Activated CD8-positive, alpha-beta T cell treated with anti-CD3 and anti-CD28 coated beads, Interleukin-2, amount 10 ng/mL, durations not matched to agents 7 days and 5 days (primary cell): ENCODE measurements around the gene IMPA2. TPM values are rescaled to one million over a fixed set of nuclear protein-coding genes. Genes with fewer than 3 reads are reported as not detected.
"Not testable (repeated sequence)": the region's sequence is repeated elsewhere in the genome, so short reads cannot be mapped to it uniquely, and the experiment has no call there.

Source experiments
- ATAC-seq: fragments of 150-1000 bp; cut with Tn5 transposase; one replicate; pipeline ENCODE4 v1.10.0; 2021; ENCODE audit warnings: moderate library complexity
- CTCF ChIA-PET: fragments of 350-600 bp; sonication (Branson Sonifier 250); formaldehyde crosslinking; loops from one replicate; lab custom pipeline; 2021; ENCODE audit warnings: antibody characterized with exemption; lab: Charles Lee
- POLR2A ChIA-PET: fragments of 350-600 bp; sonication (Branson Sonifier 250); formaldehyde crosslinking; loops from one replicate; lab custom pipeline; 2021; ENCODE audit warnings: antibody characterized with exemption; lab: Charles Lee
- DNase-seq: peaks from one replicate; pipeline ENCODE4 v3.0.0-alpha.2; 2020
- H3K27ac Mint-ChIP-seq: one replicate; pipeline ENCODE4 v1.8.0; 2021; ENCODE audit warnings: mild to moderate bottlenecking, mixed read lengths
- H3K27me3 Mint-ChIP-seq: one replicate; pipeline ENCODE4 v1.8.0; 2021; ENCODE audit warnings: low read depth, mixed read lengths
- H3K36me3 Mint-ChIP-seq: one replicate; pipeline ENCODE4 v1.8.0; 2021; ENCODE audit warnings: low read depth, mixed read lengths
- H3K4me1 Mint-ChIP-seq: one replicate; pipeline ENCODE4 v1.8.0; 2021; ENCODE audit warnings: low read depth, mixed read lengths
- H3K4me3 Mint-ChIP-seq: one replicate; pipeline ENCODE4 v1.8.0; 2021; ENCODE audit warnings: mild to moderate bottlenecking, mixed read lengths
- H3K9me3 Mint-ChIP-seq: one replicate; pipeline ENCODE4 v1.8.0; 2022; ENCODE audit warnings: mixed read lengths; ENCODE audit not compliant: insufficient read depth
- total RNA-seq, 2 experiments: library from RNA; stranded (reverse); gene quantifications; one replicate each; pipeline ENCODE4 v1.2.3, GENCODE V29; 2021

Gene IMPA2
- total RNA-seq, 2 experiments from 2014 or later = 21.1 to 22.3 TPM

DNA sequence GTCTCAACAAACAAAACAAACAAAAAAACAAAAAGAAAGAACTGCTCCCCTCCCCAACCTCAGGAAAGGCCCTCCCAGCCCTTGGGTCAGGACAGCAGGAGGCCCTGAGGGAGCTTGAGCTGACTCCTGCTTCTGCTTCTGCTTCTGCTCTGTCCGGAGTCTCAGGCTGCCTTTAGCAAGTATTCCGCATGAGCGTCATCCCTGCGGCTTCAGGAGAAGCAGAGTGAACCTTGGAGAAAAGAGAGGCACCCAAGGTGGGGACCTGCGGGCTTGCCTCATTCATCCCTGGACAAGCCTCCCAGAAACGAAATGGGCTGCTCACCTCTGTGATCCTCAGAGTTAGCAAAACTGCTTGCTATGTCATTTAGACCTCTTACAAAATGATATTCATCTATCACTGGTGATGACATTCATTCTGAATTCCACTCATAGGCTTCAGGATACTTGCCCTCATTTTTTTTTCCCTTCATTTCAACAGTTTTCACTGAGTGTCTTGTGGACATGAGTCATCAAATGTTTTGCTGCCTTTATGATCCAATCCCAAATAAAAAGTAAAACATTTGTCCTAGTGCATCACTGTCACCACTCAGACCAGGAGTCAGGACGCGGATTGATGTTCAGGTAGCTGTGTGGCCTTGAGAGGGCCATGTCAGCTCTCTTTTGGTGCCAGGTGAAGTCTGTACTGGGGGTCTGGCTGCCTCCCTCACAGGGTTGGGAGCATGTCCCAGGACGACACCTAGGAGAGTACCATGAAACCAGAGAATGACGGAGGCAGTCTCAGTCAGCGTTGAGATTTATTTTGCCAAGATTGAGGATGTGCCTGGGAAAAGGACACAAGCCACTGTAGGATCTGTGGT, 51.7 kb downstream of the IMPA2 start:
- peaks cover 6% of the 10 kb centered on the region for H3K27me3 Mint-ChIP-seq
- POLR2A ChIA-PET = no interaction called here
- H3K4me3 Mint-ChIP-seq = no peak overlapping the region
- H3K36me3 Mint-ChIP-seq = no peaks in the 10 kb centered on the region
- H3K9me3 Mint-ChIP-seq = no peaks in the 10 kb centered on the region
- no peak for ATAC-seq
- CTCF ChIA-PET = interaction anchor here (4.8 kb wide), 1 partner anchor 95 kb away, joined by 15 read pairs; no protein-coding TSS in a partner anchor
- H3K4me1 Mint-ChIP-seq = no peaks in the 10 kb centered on the region
- no peak overlapping the region for H3K27ac Mint-ChIP-seq
- no peak for DNase-seq

DNA sequence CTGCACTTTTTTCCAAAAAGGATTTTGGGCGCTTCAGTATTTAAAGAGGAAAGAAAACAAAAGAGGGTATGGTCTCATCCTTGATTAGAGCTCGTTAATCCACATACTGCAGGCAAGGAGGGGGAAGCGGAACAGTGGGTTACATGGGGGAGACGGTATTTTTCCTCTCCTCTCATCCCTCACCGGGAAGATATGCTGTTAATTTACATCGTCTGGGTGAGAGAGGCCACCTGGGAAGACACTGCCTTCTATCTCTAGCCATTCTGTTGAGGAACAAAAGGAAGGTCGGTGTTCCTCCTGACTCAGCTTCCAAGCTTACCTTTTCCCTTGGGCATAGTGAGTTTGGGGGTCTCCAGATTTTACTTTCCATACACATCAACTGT, 52.3 kb downstream of the IMPA2 start:
- H3K4me3 Mint-ChIP-seq = no peak overlapping the region
- H3K9me3 Mint-ChIP-seq = no peaks in the 10 kb centered on the region
- H3K27ac Mint-ChIP-seq = no peak overlapping the region
- ChIA-PET CTCF (interaction anchor here (4.8 kb wide), 1 partner anchor 95 kb away, joined by 15 read pairs; no protein-coding TSS in a partner anchor), POLR2A (no interaction called here)
- H3K27me3 Mint-ChIP-seq = peaks cover 7% of the 10 kb centered on the region
- peaks cover 1% of the 10 kb centered on the region for H3K4me1 Mint-ChIP-seq
- ATAC-seq = no peak
- no peak for DNase-seq
- H3K36me3 Mint-ChIP-seq = no peaks in the 10 kb centered on the region

DNA sequence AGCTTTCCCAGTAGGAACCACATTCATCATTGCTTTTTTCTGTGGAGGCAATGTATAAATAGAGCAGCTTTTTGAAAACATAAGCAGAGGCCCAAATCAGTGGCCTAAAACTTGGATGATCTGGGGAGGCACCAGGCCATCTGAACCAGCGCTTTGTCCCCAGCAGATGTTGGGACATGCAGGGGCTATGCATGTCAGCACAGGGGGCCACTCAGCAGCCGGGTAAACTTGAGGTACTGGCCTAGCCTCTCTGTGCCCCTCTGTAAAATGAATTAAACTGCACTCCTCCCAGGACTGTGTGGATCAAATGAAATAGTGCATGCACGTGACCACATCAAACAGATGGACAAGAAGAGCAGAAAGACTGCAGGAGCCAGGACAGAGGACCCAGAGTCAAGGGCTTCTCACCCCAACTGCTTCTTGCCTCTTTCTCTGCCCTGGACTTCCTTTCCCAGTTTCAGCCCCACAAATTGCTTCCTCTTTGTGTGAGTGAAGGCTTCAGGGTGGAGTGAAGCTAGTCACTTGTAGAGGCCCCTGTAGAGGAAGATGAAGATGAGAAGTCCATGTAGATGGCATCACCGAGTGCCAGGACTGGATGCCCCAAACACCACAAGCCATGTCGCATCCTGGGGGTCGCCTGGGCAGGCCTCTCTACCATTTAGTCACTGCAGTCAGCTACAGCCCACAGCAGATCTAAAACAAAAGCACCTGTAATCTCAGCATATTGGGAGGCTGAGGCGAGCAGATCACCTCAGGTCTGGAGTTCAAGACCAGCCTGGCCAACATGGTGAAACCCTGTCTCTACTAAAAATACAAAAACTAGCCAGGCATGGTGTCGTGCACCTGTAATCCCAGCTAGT, 53.2 kb downstream of the IMPA2 start:
- ATAC-seq (no peak), DNase-seq (no peak)
- H3K4me1 Mint-ChIP-seq = peaks cover 1% of the 10 kb centered on the region
- H3K36me3 Mint-ChIP-seq = no peaks in the 10 kb centered on the region
- no peak overlapping the region for H3K27ac Mint-ChIP-seq
- ChIA-PET POLR2A (no interaction called here), CTCF (interaction anchor here (4.8 kb wide), 1 partner anchor 96 kb away, joined by 15 read pairs; no protein-coding TSS in a partner anchor)
- H3K27me3 Mint-ChIP-seq = peaks cover 7% of the 10 kb centered on the region
- H3K9me3 Mint-ChIP-seq = no peaks in the 10 kb centered on the region
- no peak overlapping the region for H3K4me3 Mint-ChIP-seq

DNA sequence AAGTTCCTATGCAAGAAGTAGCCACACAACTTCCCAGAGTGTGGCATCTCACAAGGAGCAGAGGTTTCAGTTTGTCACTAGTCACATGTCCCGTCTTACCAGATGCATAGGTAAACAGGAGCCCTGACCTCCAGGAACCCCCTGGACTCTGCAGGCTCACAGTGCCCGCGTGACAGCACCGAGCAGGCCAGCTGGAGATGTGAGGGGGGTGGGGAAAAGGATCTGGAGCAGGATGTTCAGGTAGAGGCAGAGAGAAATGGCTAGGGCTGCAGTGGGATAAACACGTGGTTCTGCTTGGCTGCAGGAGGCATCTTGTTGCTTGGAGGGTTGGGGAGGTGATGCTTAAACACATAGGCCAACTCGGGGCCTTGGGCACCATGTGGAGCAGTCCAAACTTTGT, 54.2 kb downstream of the IMPA2 start:
- H3K9me3 Mint-ChIP-seq = no peaks in the 10 kb centered on the region
- ChIA-PET POLR2A (no interaction called here), CTCF (interaction anchor here (0.7 kb wide), 1 partner anchor 97 kb away, joined by 3 read pairs; no protein-coding TSS in a partner anchor)
- H3K4me3 Mint-ChIP-seq = no peak overlapping the region
- H3K27me3 Mint-ChIP-seq = peaks cover 14% of the 10 kb centered on the region
- ATAC-seq (no peak), DNase-seq (no peak)
- peaks cover 1% of the 10 kb centered on the region for H3K4me1 Mint-ChIP-seq
- H3K27ac Mint-ChIP-seq = no peak overlapping the region
- no peaks in the 10 kb centered on the region for H3K36me3 Mint-ChIP-seq

DNA sequence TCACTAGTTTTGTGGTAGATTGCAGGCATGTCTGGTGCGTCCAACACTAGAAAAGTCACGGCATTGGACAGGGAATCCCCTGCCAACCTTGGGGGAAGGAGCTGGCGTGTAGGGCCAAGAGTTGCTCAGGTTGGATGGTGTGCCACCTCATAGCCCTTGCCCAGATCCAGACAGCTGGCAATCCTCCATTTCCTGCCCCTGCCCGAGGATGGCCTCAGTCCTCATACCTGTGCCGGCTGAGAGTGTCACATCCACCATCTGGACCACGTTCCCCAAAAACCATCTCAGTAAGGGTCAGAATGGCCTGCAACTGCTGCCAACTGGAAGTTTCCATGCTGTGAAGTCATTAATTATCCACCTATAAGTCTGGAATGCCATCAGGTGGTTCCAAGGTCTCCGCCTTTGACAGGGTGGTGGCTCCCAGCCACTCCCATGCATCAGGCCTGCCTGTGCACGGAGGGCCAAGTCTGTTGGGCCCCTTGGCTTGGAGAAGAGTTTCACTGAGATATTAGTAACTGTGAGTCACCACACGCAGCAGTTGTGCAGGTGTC, 55.0 kb downstream of the IMPA2 start:
- H3K4me3 Mint-ChIP-seq = no peak overlapping the region
- ChIA-PET CTCF (interaction anchor here (1.3 to 4.2 kb wide), 2 partner anchors 90 to 98 kb away, joined by 12 to 20 read pairs; no protein-coding TSS in a partner anchor), POLR2A (no interaction called here)
- peaks cover 14% of the 10 kb centered on the region for H3K27me3 Mint-ChIP-seq
- ATAC-seq (no peak), DNase-seq (no peak)
- H3K4me1 Mint-ChIP-seq = peaks cover 1% of the 10 kb centered on the region
- H3K36me3 Mint-ChIP-seq = no peaks in the 10 kb centered on the region
- no peak overlapping the region for H3K27ac Mint-ChIP-seq
- no peaks in the 10 kb centered on the region for H3K9me3 Mint-ChIP-seq

DNA sequence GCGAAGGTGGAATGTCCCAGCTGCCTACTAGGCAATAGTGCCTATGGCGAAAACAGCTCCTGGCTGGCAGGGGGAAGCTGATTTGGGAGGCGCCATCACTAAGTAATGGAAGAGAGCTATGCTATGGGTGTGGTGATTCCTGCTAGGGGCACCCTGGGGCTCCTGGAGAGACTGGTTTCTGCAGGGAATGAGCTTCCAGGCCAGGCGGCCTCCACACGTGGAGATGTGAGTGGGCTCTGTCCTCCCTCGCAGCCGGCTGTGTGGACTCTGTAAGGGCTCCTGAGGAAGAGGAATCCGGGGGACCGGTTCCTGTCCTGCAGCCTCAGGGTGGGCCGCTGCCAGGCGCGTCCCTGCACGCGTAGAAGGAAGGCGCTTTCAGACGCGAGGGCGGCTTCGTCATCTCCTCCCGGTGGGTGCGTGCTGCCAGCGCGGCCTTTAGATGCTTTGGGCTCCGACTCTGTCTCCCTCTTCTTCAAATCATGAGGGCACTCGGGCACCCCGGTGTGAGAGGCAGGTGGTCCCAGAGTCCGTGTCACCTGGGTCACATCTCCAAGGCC, 56.9 kb downstream of the IMPA2 start:
- H3K4me3 Mint-ChIP-seq = peak overlapping the region; percentile 9
- H3K36me3 Mint-ChIP-seq = no peaks in the 10 kb centered on the region
- peak; percentile 21 for ATAC-seq
- H3K27me3 Mint-ChIP-seq = peaks cover 16% of the 10 kb centered on the region
- POLR2A ChIA-PET = interaction anchor here (1.2 kb wide), 1 partner anchor 100 kb away, joined by 5 read pairs; no protein-coding TSS in a partner anchor
- H3K27ac Mint-ChIP-seq = no peak overlapping the region
- peak; percentile 26 for DNase-seq
- peaks cover 1% of the 10 kb centered on the region for H3K4me1 Mint-ChIP-seq
- CTCF ChIA-PET = interaction anchor here (0.6 to 4.2 kb wide), 20 partner anchors 8 to 383 kb away, joined by 3 to 72 read pairs (median 4); no protein-coding TSS in a partner anchor
- no peaks in the 10 kb centered on the region for H3K9me3 Mint-ChIP-seq

DNA sequence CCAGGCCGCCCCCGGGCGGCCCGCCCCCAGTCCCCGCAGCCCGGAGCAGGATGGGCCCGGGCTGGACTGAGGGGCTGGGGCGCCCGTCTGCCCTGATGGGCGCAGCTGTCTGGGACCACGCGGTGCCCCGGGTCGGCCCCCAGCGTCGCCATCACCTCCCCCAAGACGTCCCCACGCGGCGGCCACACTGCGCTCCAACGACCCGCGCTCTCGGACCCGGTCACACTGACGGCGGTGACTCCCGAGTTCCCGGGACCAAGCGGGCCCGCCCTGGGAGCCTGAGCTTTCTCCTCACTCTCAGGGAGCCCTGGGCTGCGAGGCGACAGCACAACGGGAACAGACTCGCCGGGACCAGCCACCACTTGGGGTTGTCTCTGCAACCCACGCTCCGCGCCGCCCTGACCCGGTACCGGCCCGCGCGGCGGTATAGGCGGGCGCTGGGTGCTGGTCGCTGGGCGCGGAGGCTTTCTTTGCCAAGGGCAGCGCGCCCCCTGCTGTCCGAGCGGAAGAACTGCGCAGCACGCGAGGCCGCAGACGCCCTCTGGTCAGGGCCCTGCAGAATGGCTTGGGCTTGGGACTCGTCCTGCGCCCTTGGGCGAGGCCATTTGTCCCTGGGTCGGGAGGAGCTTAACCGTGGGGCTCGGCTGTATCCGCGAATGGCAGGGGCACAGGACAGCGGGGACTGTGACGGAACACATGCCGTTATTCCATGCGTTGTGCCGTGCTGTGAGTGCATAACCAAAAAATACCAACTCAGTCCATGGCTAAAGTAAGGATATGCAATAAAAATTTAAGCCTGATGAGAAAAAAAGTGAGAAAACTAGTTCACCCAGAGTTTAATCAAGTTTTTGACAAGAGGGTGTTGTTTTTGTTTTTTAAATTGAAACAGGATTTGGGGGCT, 57.6 kb downstream of the IMPA2 start:
- ATAC-seq = peak; percentile 93
- peaks cover 16% of the 10 kb centered on the region for H3K27me3 Mint-ChIP-seq
- no peaks in the 10 kb centered on the region for H3K9me3 Mint-ChIP-seq
- H3K4me1 Mint-ChIP-seq = peaks cover 1% of the 10 kb centered on the region
- ChIA-PET POLR2A (interaction anchor here (1.2 kb wide), 1 partner anchor 101 kb away, joined by 5 read pairs; no protein-coding TSS in a partner anchor), CTCF (interaction anchor here (0.6 to 4.2 kb wide), 20 partner anchors 8 to 383 kb away, joined by 3 to 72 read pairs (median 4); no protein-coding TSS in a partner anchor)
- H3K4me3 Mint-ChIP-seq = peak overlapping the region; percentile 40
- peak; percentile 77 for DNase-seq
- H3K27ac Mint-ChIP-seq = no peak overlapping the region
- H3K36me3 Mint-ChIP-seq = no peaks in the 10 kb centered on the region

DNA sequence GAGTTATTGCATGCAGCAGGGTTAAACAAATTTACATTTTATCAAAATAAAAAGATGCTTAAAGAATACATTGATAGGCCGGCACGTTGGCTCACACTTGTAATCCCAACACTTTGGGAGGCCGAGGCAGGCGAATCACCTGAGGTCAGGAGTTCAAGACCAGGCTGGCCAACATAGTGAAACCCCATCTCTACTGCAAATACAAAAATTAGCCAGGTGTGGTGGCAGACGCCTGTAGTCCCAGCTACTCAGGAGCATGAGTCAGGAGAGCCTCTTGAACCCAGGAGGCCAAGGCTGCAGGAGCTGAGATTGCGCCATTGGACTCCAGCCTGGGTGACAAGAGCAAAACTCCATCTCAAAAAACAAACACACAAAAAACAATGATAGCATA, 58.2 kb downstream of the IMPA2 start:
- H3K4me1 Mint-ChIP-seq, POLR2A ChIA-PET, H3K36me3 Mint-ChIP-seq, H3K4me3 Mint-ChIP-seq, DNase-seq, H3K9me3 Mint-ChIP-seq, ATAC-seq, H3K27ac Mint-ChIP-seq: not testable (repeated sequence)
- CTCF ChIA-PET = interaction anchor here (1.3 to 4.2 kb wide), 8 partner anchors 16 to 378 kb away, joined by 3 to 72 read pairs (median 9); no protein-coding TSS in a partner anchor
- H3K27me3 Mint-ChIP-seq = peaks cover 16% of the 10 kb centered on the region

DNA sequence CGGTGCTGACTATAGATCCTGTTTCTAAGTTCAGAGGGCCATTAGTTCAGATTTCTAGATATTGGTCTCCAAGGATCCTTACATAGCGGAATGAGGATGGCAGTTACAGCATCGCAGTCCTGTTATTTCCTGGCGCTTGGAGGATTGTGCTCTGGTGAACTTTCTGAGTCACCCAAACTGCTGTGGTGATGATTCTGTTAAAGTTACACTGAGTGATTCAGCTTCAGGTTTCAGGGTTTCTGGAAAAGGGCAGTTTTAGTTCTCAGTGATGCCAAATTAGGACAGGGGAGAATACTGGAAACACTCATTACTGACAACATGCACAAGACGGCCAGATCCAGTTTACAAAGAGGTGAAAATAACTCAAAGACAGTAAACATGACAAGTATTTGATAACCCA, 60.3 kb downstream of the IMPA2 start:
- DNase-seq (no peak), ATAC-seq (no peak)
- H3K4me1 Mint-ChIP-seq = peaks cover 1% of the 10 kb centered on the region
- no peak overlapping the region for H3K27ac Mint-ChIP-seq
- CTCF ChIA-PET = interaction anchor here (0.8 to 4.2 kb wide), 3 partner anchors 47 to 386 kb away, joined by 3 to 72 read pairs (median 7); no protein-coding TSS in a partner anchor
- no peaks in the 10 kb centered on the region for H3K36me3 Mint-ChIP-seq
- H3K27me3 Mint-ChIP-seq = peaks cover 16% of the 10 kb centered on the region
- H3K4me3 Mint-ChIP-seq = no peak overlapping the region
- no peaks in the 10 kb centered on the region for H3K9me3 Mint-ChIP-seq
- POLR2A ChIA-PET = no interaction called here

DNA sequence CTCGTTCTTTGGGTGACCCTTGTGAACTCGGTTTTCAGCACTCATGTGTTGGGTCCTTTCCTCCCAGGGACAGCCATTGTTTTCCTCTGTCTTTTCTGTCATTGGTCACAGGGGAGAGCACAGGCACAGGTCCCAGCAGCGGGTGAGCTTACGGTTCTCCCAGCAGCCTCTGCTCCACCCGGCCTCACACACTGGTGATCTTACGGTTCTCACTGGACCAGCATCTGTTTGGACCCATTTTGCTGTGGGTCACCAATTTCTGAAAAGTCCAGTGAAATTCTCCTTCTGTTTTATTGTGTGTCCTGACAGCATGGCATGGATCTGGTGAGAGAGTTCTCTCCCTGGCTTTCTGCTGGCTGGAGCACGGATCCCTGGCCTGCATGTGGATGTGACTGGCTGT, 62.5 kb downstream of the IMPA2 start:
- ATAC-seq = no peak
- H3K27me3 Mint-ChIP-seq = peaks cover 9% of the 10 kb centered on the region
- no peaks in the 10 kb centered on the region for H3K36me3 Mint-ChIP-seq
- no peaks in the 10 kb centered on the region for H3K4me1 Mint-ChIP-seq
- ChIA-PET POLR2A (no interaction called here), CTCF (interaction anchor here (1.2 kb wide), 1 partner anchor 106 kb away, joined by 3 read pairs; no protein-coding TSS in a partner anchor)
- no peak for DNase-seq
- H3K4me3 Mint-ChIP-seq = no peak overlapping the region
- H3K27ac Mint-ChIP-seq = no peak overlapping the region
- no peaks in the 10 kb centered on the region for H3K9me3 Mint-ChIP-seq
